MCF 10A (cell line): ENCODE data around the gene INS. TPM values are rescaled to one million over a fixed set of nuclear protein-coding genes. Genes with fewer than 3 reads are reported as not detected.

Experiments used
- BruUV-seq: library from RNA; stranded (reverse); fragments of 400-500 nt; replicated peaks from 2 replicates; lab custom pipeline; 2021; lab: Mats Ljungman, UMichigan
- CTCF ChIA-PET: fragments of 300-600 bp; sonication (Branson Sonifier 250); formaldehyde crosslinking; extraction: SDS; loops from one replicate; lab custom pipeline; 2021; ENCODE audit warnings: antibody characterized with exemption, inconsistent platforms; lab: Yijun Ruan, JAX
- POLR2A ChIA-PET: fragments of 300-600, 350-650 bp; sonication (Branson Sonifier 250); formaldehyde crosslinking; extraction: SDS; loops from one replicate; lab custom pipeline; 2020; ENCODE audit warnings: antibody characterized with exemption, inconsistent platforms; lab: Yijun Ruan, JAX
- DNase-seq: peaks from one replicate; pipeline ENCODE4 v3.0.0-alpha.2; 2018; ENCODE audit not compliant: unreplicated experiment
- H3K27ac Mint-ChIP-seq: one replicate; pipeline ENCODE4 v1.8.0; 2022; ENCODE audit warnings: mild to moderate bottlenecking, low read depth, mixed read lengths; ENCODE audit not compliant: unreplicated experiment
- H3K27me3 Mint-ChIP-seq: one replicate; pipeline ENCODE4 v1.8.0; 2022; ENCODE audit warnings: mixed read lengths; ENCODE audit not compliant: insufficient read depth, unreplicated experiment
- H3K36me3 Mint-ChIP-seq: one replicate; pipeline ENCODE4 v1.8.0; 2022; ENCODE audit warnings: mild to moderate bottlenecking, moderate library complexity, mixed read lengths; ENCODE audit not compliant: insufficient read depth, unreplicated experiment
- H3K4me1 Mint-ChIP-seq: one replicate; pipeline ENCODE4 v1.8.0; 2022; ENCODE audit warnings: mixed read lengths; ENCODE audit not compliant: insufficient read depth, unreplicated experiment
- H3K4me3 Mint-ChIP-seq: one replicate; pipeline ENCODE4 v1.8.0; 2022; ENCODE audit warnings: mild to moderate bottlenecking, moderate library complexity, mixed read lengths; ENCODE audit not compliant: unreplicated experiment
- H3K9me3 Mint-ChIP-seq: one replicate; pipeline ENCODE4 v1.8.0; 2022; ENCODE audit warnings: mixed read lengths; ENCODE audit not compliant: unreplicated experiment
- intact Hi-C: fragments of 100-400 bp; cut with micrococcal nuclease; formaldehyde crosslinking; loops from 2 replicates; pipeline ENCODE4 v1.14.1; 2022
- microRNA-seq: library from miRNA; unstranded; fragments of <30 nt; microRNA quantifications from one replicate; pipeline ENCODE4 v1.2.0, GENCODE V29; 2022
- total RNA-seq: library from RNA; stranded (reverse); gene quantifications from 2 replicates; pipeline ENCODE4 v1.2.3, GENCODE V29; 2022
- TF ChIP-seq, protein P1 (sequence below): fragments of 200-600 bp; IDR thresholded peaks from one replicate; pipeline ENCODE4 v1.8.0; 2022; ENCODE audit warnings: antibody characterized with exemption, mild to moderate bottlenecking; ENCODE audit not compliant: unreplicated experiment

The INS gene
- total RNA-seq, 1 experiment from 2014 or later: not detected

DNA sequence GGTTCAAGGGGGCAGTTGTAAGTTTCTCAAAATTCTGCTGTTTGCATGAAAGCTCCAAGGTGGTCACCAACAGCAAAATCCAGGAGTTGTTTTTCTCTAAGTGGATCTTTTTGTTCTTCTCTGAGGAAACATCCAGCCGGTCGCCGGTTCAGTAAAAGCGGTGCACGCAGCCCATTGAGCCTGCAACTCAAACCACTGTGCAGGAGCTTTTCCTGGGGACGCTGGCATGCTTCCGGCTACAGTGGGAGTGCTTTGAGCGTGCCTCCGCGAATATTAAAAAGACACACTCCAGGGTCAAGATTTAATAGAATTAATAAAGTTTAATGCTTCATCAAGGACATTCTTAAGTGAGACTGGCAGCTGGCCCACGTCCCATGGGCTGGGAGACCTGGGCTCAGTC is 47.2 kb downstream of the INS start:
- Mint-ChIP-seq H3K27me3 (peaks cover 30% of the 10 kb centered on the region), H3K9me3 (peaks cover 10% of the 10 kb centered on the region), H3K27ac (no peak overlapping the region), H3K4me3 (no peak overlapping the region), H3K36me3 (no peaks in the 10 kb centered on the region), H3K4me1 (peaks cover 5% of the 10 kb centered on the region)
- ChIA-PET CTCF (no interaction called here), POLR2A (no interaction called here)
- no TSS peak for BruUV-seq
- TF ChIP-seq, protein P1, sequence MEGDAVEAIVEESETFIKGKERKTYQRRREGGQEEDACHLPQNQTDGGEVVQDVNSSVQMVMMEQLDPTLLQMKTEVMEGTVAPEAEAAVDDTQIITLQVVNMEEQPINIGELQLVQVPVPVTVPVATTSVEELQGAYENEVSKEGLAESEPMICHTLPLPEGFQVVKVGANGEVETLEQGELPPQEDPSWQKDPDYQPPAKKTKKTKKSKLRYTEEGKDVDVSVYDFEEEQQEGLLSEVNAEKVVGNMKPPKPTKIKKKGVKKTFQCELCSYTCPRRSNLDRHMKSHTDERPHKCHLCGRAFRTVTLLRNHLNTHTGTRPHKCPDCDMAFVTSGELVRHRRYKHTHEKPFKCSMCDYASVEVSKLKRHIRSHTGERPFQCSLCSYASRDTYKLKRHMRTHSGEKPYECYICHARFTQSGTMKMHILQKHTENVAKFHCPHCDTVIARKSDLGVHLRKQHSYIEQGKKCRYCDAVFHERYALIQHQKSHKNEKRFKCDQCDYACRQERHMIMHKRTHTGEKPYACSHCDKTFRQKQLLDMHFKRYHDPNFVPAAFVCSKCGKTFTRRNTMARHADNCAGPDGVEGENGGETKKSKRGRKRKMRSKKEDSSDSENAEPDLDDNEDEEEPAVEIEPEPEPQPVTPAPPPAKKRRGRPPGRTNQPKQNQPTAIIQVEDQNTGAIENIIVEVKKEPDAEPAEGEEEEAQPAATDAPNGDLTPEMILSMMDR: no peak
- DNase-seq: no peak
- intact Hi-C loops: no loop called here

DNA sequence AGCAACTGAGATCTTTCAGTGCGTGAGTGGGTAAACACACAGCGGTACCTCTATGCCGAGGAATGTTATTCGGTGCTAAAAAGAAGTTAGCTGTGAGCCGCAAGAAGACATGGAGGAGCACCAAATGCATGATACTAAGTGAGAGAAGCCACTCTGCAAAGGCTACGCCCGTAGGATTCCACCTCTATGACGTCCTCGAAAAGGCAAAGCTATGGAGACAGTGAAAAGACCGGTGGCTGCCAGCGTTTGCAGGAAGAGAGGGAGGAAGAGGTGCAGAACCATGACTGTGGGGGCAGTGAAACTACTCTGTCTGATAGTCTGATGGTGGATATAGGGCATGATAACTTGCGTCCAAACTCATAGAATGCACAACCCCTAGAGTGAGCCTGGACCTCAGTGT is 50.5 kb downstream of the INS start:
- Mint-ChIP-seq H3K27ac (no peak overlapping the region), H3K9me3 (no peaks in the 10 kb centered on the region), H3K4me3 (no peak overlapping the region), H3K27me3 (no peaks in the 10 kb centered on the region), H3K4me1 (no peaks in the 10 kb centered on the region), H3K36me3 (no peaks in the 10 kb centered on the region)
- POLR2A ChIA-PET: no interaction called here
- intact Hi-C loops: no loop called here
- no peak for DNase-seq
- TF ChIP-seq, protein P1: no peak
- BruUV-seq: no TSS peak
- CTCF ChIA-PET: interaction anchor here (0.6 kb wide), 1 partner anchor 74 kb away, joined by 5 read pairs; no protein-coding TSS in a partner anchor

Small RNAs within 50 kb of the gene (microRNA-seq; reads per million reads assigned to microRNA genes)
- gene MIR4686 (not detected), gene MIR483 (5.8 reads per million, percentile 39 among the genes with 10 or more reads in this experiment)

Other genes with a start within 250 kb of the INS start
- not detected in 2 replicates for gene TNNT3, start 241.5 kb downstream of the INS start, total RNA-seq
- gene MRPL23, start 213.9 kb downstream of the INS start, total RNA-seq: 89.2 and 98.0 TPM in 2 replicates
- 61.0 and 152 TPM in 2 replicates for gene H19, start 163.4 kb downstream of the INS start, total RNA-seq
- 0.29 and 0.35 TPM in 2 replicates for gene IGF2, start 21.8 kb downstream of the INS start, total RNA-seq
- 0.20 and 1.1 TPM in 2 replicates for gene TH, start 10.6 kb upstream of the INS start, total RNA-seq
- gene ASCL2, start 109.4 kb upstream of the INS start, total RNA-seq: not detected in 2 replicates
- gene C11orf21, start 140.7 kb upstream of the INS start, total RNA-seq: not detected in 2 replicates
- not detected in 2 replicates for gene TSPAN32, start 140.8 kb upstream of the INS start, total RNA-seq
- gene CD81, start 216.1 kb upstream of the INS start, total RNA-seq: 183 and 187 TPM in 2 replicates
- 69.9 and 70.3 TPM in 2 replicates for gene TSSC4, start 239.5 kb upstream of the INS start, total RNA-seq